Fibroblast of peridontal ligament (primary cell): Measurements from ENCODE around the gene GAS2L2.
"Not testable (repeated sequence)": the region's sequence is repeated elsewhere in the genome, so short reads cannot be mapped to it uniquely, and the experiment has no call there.

ENCODE experiments used
- DNase-seq: peaks from one replicate; pipeline ENCODE4 v3.0.0-alpha.2; 2010; ENCODE audit errors: extremely low read depth

GAS2L2 gene

GRCh38 chr17:35773679-35774425 lies 20.8 kb upstream of the GAS2L2 start:
- no peak for DNase-seq

GRCh38 chr17:35773129-35773528 lies 20.1 kb upstream of the GAS2L2 start:
- no peak for DNase-seq

DNA sequence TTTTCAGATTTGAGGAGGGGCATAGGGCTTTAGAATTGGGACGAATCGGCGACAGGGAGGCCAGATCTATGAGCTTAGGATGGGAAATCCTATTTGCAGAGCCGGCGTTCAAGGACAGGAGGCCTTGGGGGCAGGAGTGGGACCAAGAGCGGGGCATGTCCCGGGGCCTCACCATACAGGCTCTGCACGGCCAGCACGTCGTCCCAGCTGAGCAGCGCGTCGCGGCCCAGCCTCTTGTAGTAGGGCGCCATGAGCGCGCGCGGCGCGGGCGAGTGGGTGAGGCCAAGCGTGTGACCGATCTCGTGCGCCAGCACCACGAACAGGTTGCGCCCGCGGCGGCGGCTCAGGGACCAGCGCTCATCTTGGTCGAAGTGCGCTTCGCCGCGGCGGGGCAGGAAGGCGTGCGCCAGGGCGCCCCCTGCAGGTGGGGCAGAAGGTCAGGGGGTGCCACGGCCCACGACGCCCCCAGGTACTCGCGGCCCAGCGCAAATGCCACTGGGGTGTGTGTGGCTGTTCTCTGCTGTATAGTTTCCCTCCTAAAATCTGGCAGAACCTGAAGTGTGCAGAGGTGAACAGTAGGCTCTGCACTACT lies 17.0 kb upstream of the GAS2L2 start:
- DNase-seq, result no peak

DNA sequence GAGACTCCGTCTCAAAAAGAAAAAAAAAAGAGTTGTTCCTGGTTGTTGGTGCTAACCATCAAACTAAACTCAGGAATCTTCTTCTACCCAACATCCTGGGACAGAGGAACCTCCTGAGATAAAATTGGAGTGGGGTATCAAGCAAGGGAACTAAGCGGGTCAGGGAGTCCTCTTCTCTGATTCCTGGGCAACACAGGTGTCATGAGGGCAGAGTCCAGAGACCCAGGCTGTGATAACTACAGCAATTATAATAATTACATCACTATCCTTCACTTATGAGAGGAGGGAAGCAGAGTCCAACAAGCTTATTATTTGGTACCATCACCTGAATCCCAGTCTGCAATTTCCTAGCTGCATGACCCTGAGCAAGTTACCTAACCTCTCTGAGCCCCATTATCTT lies 15.8 kb upstream of the GAS2L2 start:
- no peak for DNase-seq

GRCh38 chr17:35766903-35767510 lies 14.0 kb upstream of the GAS2L2 start:
- DNase-seq, result peak; percentile 68

- DNase-seq, result no peak
Measured at GRCh38 chr17:35766489-35766877, 13.4 kb upstream of the GAS2L2 start.

- DNase-seq, result no peak
Measured at GRCh38 chr17:35765756-35766488, 12.9 kb upstream of the GAS2L2 start.

GRCh38 chr17:35765086-35765710 lies 12.2 kb upstream of the GAS2L2 start:
- no peak for DNase-seq

GRCh38 chr17:35764123-35764991 lies 11.3 kb upstream of the GAS2L2 start:
- DNase-seq, result peak; percentile 66

- no peak for DNase-seq
Measured at GRCh38 chr17:35763767-35764122, 10.7 kb upstream of the GAS2L2 start.

DNA sequence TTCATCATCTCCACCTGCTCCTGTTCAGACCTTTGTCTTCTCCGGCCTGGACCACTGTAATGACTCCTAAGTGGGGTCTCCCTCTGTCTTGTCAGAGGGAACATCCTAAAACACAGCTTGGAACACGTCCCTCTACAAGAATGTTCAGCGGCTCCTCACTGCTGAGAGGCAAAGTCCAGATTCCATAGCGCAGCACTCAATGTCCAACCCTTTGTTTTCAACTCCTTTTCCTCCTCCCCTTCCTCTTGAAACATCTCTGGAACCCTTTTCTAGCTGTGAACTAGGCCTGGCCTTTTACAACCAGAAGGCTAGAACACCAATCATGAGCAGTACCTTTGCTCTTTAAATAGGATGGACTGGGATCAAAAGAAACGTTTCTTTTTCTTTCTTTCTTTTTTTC lies 8.6 kb upstream of the GAS2L2 start:
- DNase-seq, result no peak

DNA sequence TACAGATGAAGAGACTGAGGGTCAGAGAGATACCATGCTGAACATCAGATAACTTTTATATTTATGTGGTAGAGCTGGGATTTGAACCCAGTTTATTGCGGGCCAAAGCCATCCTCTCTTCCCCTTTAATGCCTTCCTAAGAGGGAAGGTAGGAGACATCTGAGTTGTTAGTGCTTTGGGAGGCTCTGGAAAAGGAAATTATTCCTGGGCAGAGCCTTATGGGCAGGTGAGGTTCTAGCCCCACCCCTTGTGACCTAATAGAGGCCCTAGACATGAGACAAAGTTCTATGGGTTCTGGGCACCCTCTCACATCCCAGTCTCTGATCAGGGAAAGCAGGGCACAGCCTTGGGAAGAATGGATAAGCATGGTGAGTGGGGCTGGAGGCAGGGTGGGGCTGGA lies 7.5 kb upstream of the GAS2L2 start, which contains the start of gene C17orf50:
C17orf50 (plus strand) TSS at position 301 of the 400 bp plus-strand sequence; CDS start at position 356, 55 bp downstream.
- no peak for DNase-seq

DNA sequence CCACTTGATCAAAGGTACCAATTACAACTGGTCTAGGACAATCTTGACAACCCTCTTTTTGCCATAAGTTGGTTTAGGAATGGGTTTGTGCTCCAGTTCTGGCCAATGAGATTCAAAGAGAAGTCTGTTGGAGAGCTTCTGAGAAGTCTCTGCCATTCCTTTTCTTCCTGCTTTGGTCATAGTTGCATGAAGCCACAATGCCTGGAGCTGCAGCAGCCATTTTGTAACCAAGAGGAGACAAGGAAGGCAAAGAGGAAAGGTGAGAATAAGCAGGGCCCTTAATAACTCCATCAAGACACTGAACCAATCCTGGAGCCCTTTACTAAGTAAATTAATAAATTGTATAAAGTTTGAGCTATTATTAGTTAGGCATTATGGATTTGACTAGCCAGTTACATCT lies 4.2 kb upstream of the GAS2L2 start:
- DNase-seq, result no peak

- no peak for DNase-seq
Measured at GRCh38 chr17:35752471-35752870, 568 bp downstream of the GAS2L2 start.

- DNase-seq, result not testable (repeated sequence)
Measured at GRCh38 chr17:35751541-35751940, 1.5 kb downstream of the GAS2L2 start.

- DNase-seq, result no peak
Measured at GRCh38 chr17:35750526-35751395, 2.3 kb downstream of the GAS2L2 start.

GRCh38 chr17:35749560-35750412 lies 3.3 kb downstream of the GAS2L2 start:
- DNase-seq, result no peak

GRCh38 chr17:35748979-35749378 lies 4.1 kb downstream of the GAS2L2 start:
- no peak for DNase-seq

GRCh38 chr17:35748341-35748841 lies 4.6 kb downstream of the GAS2L2 start:
- DNase-seq, result no peak
